Cardiac fibroblast (primary cell): ENCODE measurements around the gene RABEP1.

ENCODE experiments used
- DNase-seq, 2 donors: peaks; one replicate each; pipeline versions ENCODE4 v3.0.0 to v3.0.0-alpha.2; 2010; ENCODE audit warnings: low read depth in 2 of 2
- H3K4me3 ChIP-seq, 2 donors: replicated peaks in 1 of 2; 1 replicate in 1 of 2; 2 replicates in 1 of 2; pipeline ENCODE4 v1.5.1; 2011; ENCODE audit warnings: low read depth in 2 of 2, low read length in 2 of 2, mild to moderate bottlenecking in 2 of 2, moderate library complexity in 1 of 2
- TF ChIP-seq, protein P1 (sequence below): IDR thresholded peaks from one replicate; pipeline ENCODE4 v1.5.1; 2011; ENCODE audit warnings: low read depth, mild to moderate bottlenecking, low read length, inconsistent platforms

RABEP1 gene

DNA sequence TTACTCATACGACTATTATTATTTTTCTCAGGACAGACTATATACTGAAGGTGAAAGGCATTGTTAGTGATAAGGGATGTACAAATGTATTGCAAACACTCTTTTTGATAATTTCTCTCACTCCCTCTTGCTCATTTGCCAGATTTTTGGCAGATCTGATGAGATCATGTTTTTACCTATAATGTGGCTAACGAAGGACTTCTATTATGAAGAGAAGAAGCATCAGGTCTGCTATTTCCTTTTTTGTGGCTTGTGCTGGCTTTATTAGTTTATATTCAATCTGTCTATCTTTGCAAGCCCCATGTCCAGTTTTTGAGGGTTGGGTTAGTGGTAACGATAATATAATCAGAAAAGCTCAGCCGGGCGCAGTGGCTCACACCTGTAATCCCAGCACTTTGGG is 25.0 kb upstream of the RABEP1 start:
- TF ChIP-seq, protein P1, sequence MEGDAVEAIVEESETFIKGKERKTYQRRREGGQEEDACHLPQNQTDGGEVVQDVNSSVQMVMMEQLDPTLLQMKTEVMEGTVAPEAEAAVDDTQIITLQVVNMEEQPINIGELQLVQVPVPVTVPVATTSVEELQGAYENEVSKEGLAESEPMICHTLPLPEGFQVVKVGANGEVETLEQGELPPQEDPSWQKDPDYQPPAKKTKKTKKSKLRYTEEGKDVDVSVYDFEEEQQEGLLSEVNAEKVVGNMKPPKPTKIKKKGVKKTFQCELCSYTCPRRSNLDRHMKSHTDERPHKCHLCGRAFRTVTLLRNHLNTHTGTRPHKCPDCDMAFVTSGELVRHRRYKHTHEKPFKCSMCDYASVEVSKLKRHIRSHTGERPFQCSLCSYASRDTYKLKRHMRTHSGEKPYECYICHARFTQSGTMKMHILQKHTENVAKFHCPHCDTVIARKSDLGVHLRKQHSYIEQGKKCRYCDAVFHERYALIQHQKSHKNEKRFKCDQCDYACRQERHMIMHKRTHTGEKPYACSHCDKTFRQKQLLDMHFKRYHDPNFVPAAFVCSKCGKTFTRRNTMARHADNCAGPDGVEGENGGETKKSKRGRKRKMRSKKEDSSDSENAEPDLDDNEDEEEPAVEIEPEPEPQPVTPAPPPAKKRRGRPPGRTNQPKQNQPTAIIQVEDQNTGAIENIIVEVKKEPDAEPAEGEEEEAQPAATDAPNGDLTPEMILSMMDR, result no peak
- no peak overlapping the region for H3K4me3 ChIP-seq
- no peak for DNase-seq

DNA sequence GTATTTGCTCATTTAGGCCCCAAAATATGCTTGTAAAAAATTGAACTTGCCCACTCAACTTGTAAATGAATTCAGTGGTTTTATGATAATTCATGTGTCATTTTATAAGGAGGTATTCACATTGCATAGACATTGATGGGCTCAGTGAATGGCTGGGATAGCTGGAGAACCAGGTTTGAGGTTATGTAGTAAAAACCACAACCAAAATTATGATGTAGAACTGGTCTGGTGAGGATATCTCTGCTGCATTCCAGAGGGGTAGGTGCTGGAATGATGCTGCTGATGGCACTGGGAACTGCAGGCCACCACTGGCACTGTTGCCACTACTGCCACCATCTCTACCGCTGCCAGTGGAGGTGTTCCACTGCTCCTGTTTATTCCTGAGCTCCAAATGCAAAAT is 21.5 kb upstream of the RABEP1 start:
- DNase-seq, result no peak
- H3K4me3 ChIP-seq, result no peak overlapping the region
- TF ChIP-seq, protein P1, result no peak

DNA sequence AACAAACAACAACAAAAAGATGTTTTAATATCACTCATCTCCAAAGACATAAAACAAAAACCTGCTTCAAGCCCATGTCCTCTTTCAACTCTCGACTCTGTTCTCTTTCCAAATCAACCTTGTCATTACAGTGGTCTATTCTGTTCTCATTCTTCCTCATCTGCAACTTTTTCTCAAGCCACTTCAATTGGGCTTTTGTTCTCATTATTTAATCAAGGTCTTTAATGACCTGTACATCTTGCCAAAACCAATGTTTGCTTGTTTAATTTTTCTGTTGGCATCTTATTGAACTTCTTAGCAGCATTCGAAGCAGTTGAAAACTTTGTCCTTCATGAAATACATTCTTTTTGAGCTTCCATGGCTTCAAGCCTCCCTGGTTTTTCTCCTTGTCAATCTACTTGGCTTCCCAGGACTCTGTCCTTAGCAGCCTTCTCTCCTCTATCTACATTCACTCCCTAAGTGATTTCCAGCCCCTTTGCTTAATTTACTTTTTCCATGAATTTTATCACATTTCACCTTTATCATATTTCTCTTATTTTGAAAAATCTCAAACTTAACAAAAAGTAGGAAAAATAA is 19.6 kb upstream of the RABEP1 start:
- H3K4me3 ChIP-seq, result no peak overlapping the region
- TF ChIP-seq, protein P1, result no peak
- no peak for DNase-seq

DNA sequence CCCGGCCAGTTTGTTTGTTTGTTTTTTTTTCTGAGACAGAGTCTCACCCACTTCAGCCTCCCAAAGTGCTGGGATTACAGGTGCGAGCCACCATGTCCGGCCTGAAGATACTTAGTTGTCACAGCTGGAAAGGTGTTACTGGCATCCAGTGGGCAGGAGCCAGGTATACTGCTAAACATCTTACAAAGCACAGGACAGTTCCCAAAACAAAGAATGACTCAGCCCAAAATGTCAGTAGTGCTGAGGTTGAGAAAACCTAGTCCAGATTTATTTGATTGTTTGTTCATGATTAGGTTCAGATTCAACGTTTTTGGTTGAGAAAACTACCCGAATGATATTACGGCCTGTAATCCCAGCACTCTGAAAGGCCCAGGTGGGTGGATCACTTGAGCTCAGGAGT is 18.6 kb upstream of the RABEP1 start:
- no peak overlapping the region for H3K4me3 ChIP-seq
- DNase-seq, result no peak
- TF ChIP-seq, protein P1, result no peak

DNA sequence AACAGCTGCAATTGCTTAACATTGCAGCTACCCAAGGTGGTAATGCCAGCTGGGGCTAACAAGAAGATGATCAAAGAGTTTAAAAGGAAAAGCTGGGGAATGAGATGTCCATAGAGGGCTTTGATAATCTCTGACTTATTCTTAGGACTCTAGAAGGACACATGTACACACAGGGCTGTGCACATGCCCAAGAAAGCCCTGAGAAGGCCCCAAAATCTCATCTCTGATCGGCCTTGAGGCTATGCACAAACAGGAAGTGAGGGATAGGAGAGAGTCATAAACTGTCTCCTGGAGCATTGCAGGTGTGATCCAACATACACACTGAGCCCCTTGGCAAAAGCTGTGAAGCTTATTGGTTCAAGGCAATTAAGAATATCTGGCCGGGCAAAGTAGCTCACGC is 17.2 kb upstream of the RABEP1 start:
- TF ChIP-seq, protein P1, result no peak
- H3K4me3 ChIP-seq, result no peak overlapping the region
- DNase-seq, result no peak

DNA sequence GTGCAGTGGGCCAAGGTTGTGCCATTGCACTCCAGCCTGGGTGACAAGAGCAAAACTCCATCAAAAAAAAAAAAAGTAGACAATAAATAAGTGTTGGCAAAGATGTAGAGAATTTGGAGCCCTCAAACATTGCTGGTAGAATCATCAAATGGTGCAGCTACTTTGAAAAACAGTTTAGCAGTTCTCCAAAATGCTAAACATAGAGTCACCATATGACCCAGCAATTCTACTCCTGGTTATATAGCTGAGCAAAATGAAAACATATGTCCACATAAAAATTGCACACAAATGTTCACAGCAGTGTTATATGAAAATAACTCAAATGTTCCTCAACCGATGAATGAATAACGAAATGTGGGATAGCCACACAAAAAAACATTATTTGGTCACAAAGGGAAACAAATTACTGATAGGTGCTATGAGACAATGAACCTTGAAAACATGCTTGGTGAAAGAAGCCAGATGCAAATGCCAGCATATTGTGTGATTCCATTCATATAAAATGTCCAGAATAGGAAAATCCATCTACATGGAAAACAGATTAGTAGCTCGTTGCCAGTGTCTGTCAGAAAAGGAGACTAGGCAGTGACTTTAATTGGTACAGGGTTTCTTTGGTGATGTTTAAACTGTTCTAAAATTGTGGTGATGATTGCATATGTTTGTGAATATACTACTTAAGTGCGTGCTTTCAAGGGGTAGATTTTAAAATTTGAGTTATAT is 12.7 kb upstream of the RABEP1 start:
- DNase-seq, result no peak
- H3K4me3 ChIP-seq, result no peak overlapping the region
- TF ChIP-seq, protein P1, result no peak
